Amniotic stem cell (primary cell): ENCODE results near the gene CHTF8.
"Not testable (repeated sequence)": the region's sequence is repeated elsewhere in the genome, so short reads cannot be mapped to it uniquely, and the experiment has no call there.

Experiments used
- DNase-seq: peaks from one replicate; lab custom pipeline; 2025; lab: John Stamatoyannopoulos, UW

The CHTF8 gene

GRCh38 chr16:69132424-69133252 is at the start of gene CHTF8, which contains the start of gene UTP4:
TSS of gene CHTF8 (minus strand) at chr16:69132588. CDS start at chr16:69121458, 11,130 bp downstream.
TSS of gene UTP4 (plus strand) at chr16:69132649. CDS start at chr16:69133460, 811 bp downstream.
- peak; percentile 69 for DNase-seq

GRCh38 chr16:69180011-69180338 is 47.6 kb upstream of the CHTF8 start:
- DNase-seq = no peak

- DNase-seq = no peak
These were observed 47.1 kb upstream of the CHTF8 start for GRCh38 chr16:69179328-69180010.

GRCh38 chr16:69176033-69176800 is 43.8 kb upstream of the CHTF8 start:
- DNase-seq = no peak

GRCh38 chr16:69171325-69172084 is 39.1 kb upstream of the CHTF8 start:
- DNase-seq = peak; percentile 41

- no peak for DNase-seq
These were observed 37.4 kb upstream of the CHTF8 start for GRCh38 chr16:69169607-69170352.

- no peak for DNase-seq
These were observed 36.7 kb upstream of the CHTF8 start for GRCh38 chr16:69169051-69169450.

GRCh38 chr16:69166946-69167930 is 34.9 kb upstream of the CHTF8 start:
- DNase-seq = no peak

- no peak for DNase-seq
These were observed 33.9 kb upstream of the CHTF8 start for GRCh38 chr16:69166221-69166833.

- no peak for DNase-seq
These were observed 33.2 kb upstream of the CHTF8 start for GRCh38 chr16:69165584-69165983.

- DNase-seq = no peak
These were observed 27.8 kb upstream of the CHTF8 start for GRCh38 chr16:69160192-69160591.

- DNase-seq = no peak
These were observed 24.8 kb upstream of the CHTF8 start for GRCh38 chr16:69157196-69157595.

- DNase-seq = peak; percentile 39
These were observed 17.9 kb upstream of the CHTF8 start for GRCh38 chr16:69150146-69150865.

GRCh38 chr16:69149621-69150020 is 17.2 kb upstream of the CHTF8 start:
- not testable (repeated sequence) for DNase-seq

GRCh38 chr16:69145658-69146057 is 13.3 kb upstream of the CHTF8 start:
- no peak for DNase-seq

GRCh38 chr16:69143116-69143515 is 10.7 kb upstream of the CHTF8 start:
- no peak for DNase-seq

GRCh38 chr16:69141936-69142335 is 9.5 kb upstream of the CHTF8 start:
- DNase-seq = no peak

- DNase-seq = no peak
These were observed 8.6 kb upstream of the CHTF8 start for GRCh38 chr16:69141014-69141413.

GRCh38 chr16:69139464-69139863 is 7.1 kb upstream of the CHTF8 start:
- DNase-seq = not testable (repeated sequence)
